NCI-H187 treated with DMSO at 0.1 percent for 48 hours (cell line): Measurements from ENCODE around the gene EPS8.

Source experiments
- DNase-seq: peaks from one replicate; lab custom pipeline; 2025; lab: John Stamatoyannopoulos, UW

EPS8 gene

DNA sequence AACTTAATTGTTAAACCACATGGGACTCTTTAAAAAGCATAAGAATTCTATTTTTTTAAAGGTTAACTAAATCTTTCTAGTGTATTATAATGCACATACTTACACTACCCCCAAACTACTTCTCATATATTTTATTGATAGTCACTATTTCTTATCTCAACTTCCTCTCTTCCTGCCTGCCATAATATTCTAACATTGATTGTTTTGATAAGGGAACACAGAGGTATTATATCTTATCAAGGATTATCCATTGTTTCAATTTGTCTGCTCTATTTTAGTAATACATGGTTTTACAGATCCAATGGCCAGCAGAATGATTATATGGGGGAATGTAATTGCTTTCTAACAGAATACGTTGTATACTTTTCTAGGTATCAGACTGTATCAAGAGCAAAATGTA, 98.9 kb downstream of the EPS8 start:
- no peak for DNase-seq

DNA sequence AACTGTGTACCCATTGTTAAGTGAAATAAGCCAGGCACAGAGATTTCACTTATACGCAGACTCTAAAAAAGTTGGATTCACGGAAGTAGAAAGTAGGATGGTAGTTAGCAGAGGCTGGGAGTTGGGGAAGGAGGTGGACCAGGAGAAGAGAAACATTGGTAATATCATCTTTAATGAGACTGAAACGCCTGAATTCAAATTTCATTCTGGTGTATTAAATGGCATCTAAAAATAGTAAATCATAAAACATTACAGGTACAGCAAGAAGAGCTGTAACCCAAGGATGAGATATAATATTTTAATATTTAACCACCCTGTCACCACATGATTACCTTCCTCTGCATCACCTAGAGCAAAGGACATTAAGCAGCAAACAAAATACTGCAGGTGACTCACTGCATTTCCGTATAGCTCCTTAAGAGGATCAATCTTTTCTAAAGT, 99.4 kb downstream of the EPS8 start:
- no peak for DNase-seq

DNA sequence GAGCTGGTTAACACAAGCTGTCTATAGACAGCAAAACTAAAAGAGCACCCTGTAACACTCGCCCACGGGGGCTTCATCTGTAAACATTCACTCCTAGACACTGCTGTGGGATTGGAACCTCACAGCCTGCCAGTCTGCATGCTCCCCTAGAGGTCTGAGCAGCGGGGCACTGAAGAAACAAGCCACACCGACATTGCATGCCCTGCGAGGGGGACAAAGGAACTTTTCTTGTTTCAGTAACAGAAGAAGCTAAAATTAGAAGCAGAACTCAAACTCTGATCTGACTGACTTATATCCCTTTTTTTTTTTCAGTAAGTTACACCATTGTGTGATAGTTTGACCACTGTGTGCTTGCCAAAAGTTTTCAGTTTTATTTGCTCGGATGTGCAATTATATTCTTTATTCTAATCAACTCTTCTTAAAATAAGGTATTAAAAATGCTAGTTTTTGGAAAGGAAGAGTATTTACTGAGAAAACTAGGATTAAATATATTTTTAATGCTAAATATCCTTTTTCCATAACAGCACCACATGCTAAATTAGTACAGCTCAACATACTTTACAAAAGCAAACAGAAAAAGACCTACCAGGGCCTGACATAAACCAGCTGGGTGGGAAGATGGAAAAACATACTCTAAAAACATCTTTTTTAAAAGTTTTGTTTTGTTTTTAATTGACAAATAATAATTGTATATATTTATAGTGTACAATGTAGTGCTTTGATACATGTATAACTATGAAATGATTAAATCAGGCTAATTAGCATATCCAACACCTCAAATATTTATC, 100.2 kb downstream of the EPS8 start:
- no peak for DNase-seq

DNA sequence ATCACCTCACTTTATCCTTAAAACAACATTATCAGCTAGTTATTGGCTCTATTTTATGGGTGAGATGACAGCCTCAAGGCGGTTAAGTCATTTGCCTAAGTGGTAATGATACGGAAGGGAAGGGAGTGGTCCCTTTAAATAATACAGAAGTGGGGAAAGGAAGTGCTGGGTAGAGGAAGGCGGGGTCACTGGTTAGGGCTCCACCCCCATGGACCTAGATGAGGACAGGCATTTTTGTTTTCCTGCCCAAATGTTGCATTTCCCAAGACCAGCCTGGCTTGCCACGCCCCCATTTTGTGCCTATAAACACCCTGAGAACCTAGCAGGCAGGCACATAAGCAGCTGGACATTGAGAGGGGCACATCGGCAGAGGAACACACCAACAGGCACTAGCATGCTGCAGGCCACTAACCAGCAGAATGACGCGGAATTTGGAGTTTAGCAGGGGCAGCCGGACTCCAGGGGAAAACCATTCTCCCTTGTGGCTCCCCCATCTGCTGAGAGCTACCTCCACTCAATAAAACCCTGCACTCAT, 100.9 kb downstream of the EPS8 start:
- no peak for DNase-seq

DNA sequence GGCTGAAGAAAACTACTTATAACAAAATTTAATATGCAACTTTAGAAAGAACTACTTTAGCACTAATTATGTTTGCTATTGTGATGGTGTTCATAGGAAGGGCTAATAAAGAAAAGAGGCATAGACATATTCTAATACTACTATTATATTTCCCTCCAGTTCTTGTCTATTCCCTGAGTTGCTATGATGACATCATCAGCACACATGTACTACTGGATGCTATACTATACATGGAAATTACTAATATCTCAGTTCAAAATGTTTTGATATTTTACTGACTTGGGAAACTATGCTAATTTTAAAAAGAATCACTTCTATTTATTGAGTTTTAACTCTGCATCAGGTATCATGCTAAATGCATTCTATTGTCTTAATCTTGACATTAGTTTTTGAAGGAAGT, 101.6 kb downstream of the EPS8 start:
- no peak for DNase-seq

DNA sequence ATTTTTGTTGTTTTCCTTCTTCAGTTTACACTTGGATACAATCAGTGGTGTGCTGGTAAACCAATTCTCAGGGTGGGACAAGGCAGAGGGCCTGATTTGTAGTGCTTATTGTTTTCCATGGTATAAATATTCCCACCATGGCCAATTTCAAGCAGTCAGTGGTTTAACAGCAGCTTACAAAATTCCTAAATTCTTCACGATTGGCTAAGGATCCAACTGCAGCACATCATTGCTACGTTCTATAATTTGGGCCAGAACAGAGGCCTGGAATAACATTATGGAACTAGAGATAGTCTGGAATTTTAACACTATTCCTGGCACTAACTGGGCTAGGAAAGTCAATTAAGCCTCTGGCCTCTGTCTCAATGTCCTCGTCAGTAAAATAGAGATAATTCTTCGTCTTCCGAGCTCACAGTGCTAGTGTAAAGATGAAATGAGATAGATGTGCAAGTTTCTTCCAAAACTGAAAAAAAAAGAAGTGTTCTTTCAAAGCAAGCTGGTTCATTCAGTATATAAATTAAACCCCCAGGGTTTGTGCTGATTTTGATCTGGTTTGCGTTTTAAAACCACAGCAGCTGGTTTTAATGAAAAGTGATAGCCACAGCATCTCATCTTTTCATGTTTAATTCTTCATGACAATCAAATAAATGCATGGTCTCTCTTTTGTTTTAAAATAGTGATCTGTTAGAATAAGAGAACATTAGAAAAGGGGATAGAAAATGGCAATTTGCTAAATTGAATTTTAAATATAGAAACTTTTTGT, 104.1 kb downstream of the EPS8 start:
- DNase-seq = no peak

DNA sequence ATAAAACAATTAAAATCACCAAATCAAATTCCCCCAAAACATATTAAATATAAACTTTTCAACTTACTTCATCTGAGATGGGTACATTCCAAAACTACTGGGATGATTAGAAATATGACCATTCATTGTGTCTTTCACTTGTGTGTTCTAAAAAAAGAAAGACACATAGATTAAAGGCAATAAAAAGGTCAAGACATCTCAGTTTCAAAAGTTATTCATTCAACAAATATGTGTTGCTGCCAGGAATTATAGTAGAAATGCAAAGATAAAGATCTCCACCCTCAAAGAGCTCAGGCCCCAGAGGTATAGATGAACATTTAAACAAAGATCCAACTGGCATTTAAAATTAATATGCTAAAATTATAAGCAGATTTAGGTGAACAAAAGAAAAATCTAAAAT, 106.4 kb downstream of the EPS8 start:
- no peak for DNase-seq

DNA sequence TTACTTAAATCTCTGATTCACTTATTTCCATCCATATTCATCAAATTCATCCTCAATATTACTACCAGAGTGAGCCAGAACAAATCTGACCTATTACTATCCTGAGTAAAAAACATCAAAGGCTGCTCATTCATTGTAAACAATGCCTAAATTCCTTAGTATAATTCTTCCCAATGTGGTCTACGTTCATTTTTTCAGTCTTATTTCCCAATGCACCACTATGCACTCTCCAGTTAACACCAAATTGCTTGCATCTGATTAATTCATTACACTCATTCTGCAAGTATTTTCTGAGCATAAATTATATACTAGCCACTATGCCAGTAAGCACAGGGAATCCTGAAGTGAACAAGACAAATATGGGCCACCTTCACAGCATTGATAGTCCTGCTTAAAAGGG, 110.0 kb downstream of the EPS8 start:
- no peak for DNase-seq

DNA sequence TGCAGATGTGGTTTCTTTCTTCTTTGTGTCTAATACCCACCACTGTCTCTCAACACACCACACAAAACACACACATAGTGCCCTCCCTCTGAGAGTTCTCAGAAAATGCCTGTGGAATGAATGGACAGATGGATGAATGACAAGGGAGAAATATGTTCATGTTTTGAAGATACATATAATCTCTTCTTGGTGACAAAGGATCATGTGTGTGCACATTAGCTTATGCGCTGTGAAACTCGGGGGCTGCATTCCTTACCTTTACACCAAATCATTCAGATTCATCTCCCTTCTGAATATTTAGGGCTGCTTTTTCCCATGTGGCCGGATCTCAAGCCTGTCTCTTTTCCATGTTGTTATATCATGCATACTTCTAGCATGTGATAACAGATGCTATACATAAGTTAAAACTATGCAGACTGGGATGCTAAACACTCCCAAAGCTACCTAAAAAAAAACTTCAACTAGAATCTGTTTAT, 111.4 kb downstream of the EPS8 start:
- DNase-seq = no peak

DNA sequence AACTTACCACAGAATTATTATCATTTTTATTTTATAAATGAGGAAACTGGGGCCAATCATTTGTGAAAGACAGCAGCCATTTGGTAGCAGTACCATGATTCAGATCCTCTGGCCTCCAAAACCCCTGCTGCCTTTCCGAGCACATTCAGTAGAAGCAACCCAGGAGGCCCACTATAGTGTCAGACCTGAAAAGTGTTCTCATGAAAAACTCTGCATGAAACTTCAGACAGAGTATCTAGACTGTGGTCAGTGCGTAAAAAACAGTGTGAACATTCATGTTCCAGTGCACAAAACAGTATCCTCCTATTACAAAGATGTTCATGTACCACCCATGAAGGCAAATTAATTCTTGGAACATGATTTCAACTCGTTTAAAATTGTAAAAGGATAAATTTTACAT, 112.0 kb downstream of the EPS8 start:
- no peak for DNase-seq

DNA sequence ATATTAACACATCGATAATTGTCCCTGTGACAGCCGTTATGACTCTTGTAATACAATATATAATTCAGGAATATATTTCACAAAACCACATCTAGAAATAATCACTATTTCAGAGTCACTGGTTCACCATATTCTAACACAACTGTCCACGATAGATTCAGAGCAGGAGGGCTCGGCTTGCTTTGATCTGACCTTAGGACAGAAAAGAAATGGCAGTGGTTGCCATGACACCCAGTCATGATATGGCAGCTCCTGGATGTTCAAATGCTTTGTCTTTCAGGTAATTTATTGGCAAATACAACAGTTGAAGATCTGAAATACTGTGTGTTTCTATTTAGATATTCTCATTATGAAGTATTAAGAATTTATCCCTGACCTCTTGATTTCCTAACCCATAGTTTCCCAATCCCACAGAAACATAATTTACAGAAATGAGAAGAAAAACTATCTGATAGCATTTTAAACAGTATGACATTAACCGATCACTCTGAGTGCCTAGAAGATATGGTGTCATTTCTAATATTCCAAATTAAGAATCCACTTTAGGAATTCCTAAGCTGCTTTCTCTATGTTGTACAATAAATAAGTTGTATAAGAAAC, 116.4 kb downstream of the EPS8 start:
- DNase-seq = no peak

DNA sequence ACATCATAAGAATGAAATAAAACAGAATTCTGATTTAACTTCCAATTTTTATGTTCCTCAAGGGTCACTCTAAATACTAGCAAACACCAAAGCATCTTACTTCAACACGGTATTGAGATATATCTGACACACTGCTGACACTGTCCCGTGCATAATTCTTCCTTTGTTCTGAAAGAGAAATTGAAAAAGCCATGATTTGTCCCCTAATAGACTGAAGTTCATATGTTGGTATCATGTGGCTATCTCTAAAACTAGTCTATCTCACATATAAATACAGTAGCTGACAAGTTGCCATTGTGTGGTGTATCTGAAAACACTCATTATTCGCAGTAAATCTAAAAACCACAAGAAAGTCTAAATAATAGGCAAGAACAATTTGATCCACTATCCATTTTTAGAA, 118.4 kb downstream of the EPS8 start:
- DNase-seq = no peak

DNA sequence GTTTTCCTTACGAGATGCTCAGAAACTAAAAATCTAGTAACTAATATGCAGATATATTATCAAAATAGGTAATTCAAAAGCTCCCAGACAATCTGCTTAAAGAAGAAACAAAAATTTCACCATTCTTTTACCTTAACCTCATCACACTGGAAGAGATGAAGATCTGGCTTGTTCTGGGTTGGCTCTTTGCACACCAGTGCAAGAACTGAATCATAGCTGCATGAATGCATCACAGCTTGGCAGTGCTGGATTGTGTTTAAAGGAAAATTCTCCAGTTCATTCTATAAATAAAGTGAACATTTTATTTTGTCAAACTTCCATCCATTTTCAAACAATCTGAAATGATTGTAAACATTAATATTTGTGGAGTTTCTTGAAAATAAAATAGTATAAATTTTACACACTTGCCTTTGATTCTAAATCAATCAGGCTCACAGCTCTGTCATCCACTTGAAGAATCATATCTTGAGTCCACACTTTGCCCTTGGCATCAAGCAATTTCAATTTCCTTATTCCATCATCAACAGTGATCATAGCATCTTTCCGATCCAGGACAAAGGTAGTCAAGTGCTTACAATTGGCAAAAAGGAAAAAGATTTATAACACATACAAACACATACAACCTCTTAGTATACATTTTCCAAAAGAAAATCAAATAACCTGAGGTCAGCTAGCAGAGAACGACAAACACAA, 119.8 kb downstream of the EPS8 start:
- DNase-seq = no peak

DNA sequence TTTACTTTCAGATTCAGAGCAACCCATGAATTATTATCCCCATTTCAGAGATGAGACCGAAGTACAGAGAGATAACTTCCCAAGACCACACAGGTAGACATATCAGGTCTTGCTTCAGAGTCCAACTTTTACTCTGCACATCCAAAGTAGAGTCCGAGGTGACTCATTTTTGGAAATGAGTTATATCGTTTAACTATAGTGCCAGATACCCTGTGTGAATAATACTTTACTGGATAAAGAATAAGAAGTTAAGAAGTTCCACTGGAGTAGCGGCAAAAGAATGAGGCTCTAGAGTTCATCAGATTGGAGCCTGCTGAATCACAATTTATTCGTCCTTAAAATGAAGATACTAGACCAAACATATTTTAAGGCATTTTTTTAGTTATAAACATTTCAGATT, 124.7 kb downstream of the EPS8 start:
- no peak for DNase-seq

DNA sequence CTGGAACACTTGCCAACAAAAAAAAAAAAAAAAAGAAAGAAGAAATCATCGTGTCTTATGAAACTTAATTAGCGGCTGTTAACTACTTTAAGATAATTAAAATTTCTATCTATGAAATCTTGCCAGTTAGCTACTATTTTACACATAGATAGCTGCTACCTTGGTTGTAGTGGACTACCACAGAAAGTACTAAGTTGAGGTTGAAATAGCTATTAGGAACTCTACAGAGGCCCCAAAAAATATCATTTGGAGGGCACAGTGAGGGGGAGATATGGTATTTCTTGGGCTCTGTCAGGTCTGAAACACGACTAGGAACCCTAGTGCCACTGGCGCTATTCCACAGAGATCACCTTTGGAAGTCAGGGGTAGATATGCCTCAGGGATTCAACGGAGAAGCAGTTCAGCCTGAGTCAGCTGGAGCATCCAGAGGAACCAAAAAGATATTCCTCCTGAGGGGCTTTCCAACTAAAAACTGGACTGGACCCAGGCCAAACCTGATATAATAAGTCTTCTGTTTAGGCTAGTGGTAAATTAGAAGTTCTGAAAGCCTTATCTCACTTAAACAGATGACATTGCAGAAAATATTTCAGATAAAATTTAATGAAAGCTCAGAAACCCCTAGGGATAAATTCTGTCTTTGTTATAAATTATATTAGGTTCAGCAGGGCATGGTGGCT, 126.1 kb downstream of the EPS8 start:
- no peak for DNase-seq

DNA sequence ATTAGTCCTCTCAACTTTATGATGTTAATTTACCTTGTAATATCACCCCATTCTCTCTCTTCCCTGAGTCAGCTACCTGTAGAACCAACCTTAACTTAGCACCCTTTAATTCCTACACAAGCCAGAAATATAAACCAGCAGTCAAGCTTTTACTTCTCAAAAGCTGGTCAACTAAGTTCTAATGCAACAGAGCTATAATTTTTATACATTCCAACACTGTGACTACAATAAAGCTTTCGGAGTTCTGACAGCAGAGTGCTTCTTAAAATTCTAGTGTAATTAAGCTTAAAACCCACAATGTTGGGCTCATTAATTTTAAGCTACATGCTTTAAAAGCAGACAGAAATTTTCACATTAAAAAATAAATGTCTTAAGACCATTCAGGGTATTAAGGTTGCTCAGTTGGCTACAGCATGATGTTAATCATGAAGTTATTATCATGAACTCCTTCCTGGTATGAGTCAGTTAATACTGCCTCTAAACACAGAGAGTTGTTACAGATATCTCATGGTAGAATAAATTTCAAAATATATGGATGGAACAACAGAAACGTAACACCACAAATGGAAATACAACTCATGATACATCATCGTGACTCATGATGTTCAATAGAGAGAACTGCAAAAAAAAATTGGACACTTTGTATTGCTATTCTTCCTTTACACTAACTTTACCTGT, 126.7 kb downstream of the EPS8 start:
- no peak for DNase-seq

DNA sequence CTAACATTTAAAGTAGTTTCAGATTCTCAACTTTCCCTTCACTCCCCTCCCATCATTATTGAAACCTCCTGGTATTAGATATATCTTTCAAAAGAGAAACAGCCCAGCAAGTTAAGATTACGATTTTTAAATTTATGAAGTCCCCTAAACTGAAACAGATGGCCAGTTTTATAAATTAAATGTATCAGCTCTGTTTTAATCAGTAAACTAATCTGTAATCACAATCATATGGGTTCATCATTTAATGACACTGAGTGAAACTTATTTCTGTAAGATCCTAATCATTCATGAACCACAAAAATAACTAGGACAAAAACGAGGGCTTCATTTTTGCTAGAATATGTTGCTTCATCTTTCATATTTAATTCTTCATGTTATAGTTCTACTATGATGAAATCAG, 137.8 kb downstream of the EPS8 start:
- DNase-seq = no peak

DNA sequence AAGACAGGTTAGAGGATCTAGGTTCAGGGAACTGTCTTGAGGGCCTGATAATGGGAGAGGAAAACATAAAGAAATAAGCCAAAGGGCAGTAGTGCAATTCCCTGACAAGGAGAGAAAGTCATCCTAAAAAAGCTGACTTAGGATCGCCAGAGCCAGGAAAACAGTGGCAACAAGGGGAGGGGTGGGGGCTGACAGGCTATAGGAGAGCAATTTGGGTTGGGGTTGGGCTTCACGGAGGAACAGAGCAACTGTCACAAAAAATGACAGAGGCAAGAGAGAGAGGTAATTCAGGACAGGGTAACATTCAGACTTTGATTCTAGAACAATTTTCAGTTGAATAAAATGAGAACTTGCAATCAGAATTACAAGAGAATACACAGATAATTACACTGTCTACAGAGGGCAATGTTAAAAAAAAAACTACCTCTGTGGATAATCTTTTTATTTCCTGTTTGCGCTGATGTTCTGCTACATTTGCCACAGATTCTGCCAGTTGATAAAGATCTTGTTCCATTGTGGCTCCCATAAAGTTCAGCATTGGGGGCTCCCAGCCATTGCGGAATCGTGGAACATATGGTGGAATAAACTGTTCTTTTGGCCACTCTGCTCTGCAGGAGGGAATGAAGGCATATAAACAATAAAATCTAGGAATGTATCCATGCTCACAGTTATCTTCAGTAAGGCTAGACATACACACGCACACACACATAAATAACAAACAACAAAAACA, 138.6 kb downstream of the EPS8 start:
- DNase-seq = no peak

DNA sequence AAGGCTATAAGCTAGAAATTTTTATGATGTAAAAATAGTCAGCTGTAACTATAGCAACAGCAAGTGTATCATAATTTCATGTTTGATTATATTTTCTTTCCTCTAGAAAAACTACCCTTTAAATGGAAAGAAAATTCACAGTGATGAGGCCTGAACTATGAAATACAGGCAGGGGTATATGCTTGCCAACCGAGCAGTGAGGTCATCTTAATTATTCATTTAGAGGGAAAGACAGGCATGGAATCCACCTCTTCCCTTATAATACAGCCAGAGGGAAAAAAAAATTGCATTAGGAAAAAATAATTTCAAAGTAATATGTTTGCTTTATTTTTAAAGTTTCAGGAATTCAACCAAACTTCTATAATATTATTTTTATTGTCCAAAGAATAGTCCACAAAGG, 139.8 kb downstream of the EPS8 start:
- DNase-seq = no peak

DNA sequence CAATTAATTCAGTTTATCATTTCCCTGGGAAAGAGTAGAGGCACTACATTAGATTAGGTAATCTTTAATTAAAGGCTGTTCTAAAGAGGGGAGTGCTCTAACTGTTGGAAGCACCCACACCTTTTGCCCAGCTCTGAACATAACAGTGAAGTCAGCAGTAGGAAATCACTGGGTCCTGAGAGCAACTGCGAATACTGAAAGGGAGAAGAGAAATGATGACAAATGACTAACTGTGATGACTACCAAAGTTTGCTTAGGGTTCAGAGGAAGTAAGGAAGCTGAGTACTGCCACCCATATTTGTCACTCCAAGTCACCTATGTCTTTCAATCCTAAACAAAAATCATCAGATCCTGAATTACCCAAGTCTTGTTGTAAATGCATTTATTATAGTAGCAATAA, 140.6 kb downstream of the EPS8 start:
- DNase-seq = no peak
